PC-3 (cell line): ENCODE results near the gene IGFALS.

Experiments
- CTCF ChIP-seq: fragments of 300-600 bp; sonication (generic); conservative IDR thresholded peaks from 2 replicates; pipeline ENCODE4 v1.5.1; 2017; ENCODE audit warnings: antibody characterized with exemption, low read depth, mild to moderate bottlenecking, low read length
- EZH2 ChIP-seq: fragments of 300-600 bp; sonication (generic); IDR thresholded peaks from one replicate; pipeline ENCODE4 v1.6.1; 2017; ENCODE audit warnings: antibody characterized with exemption, mild to moderate bottlenecking, low read length; ENCODE audit not compliant: unreplicated experiment
- EZH2phosphoT487 ChIP-seq: fragments of 300-600 bp; sonication (generic); IDR thresholded peaks from 2 replicates; pipeline ENCODE4 v1.6.1; 2018; ENCODE audit warnings: mild to moderate bottlenecking, antibody characterized with exemption, low read length, borderline replicate concordance

GRCh38 chr16:1794908-1795666 is 1.6 kb upstream of the IGFALS start:
- TF ChIP-seq CTCF (no peak), EZH2 (no peak), EZH2phosphoT487 (no peak)
